HEK293T (cell line): ENCODE measurements around the gene SLC22A16.

ENCODE experiments used
- CTCF ChIA-PET: fragments of 350-600 bp; formaldehyde crosslinking; extraction: SDS; loops from one replicate; lab custom pipeline; 2021; ENCODE audit warnings: antibody characterized with exemption, inconsistent platforms; lab: Yijun Ruan, JAX
- POLR2A ChIA-PET: fragments of 350-600 bp; formaldehyde crosslinking; extraction: SDS; loops from one replicate; lab custom pipeline; 2020; ENCODE audit warnings: antibody characterized with exemption, inconsistent platforms; lab: Yijun Ruan, JAX
- DNase-seq: peaks from one replicate; pipeline ENCODE4 v3.0.0; 2012; ENCODE audit warnings: mixed read lengths; ENCODE audit errors: extremely low spot score
- ARNT ChIP-seq: fragments of 450-650 bp; IDR thresholded peaks from 2 replicates; pipeline ENCODE4 v1.6.1; 2017; ENCODE audit warnings: mild to moderate bottlenecking
- BHLHE40 ChIP-seq: fragments of 450-650 bp; IDR thresholded peaks from 2 replicates; pipeline ENCODE4 v1.6.1; 2016; ENCODE audit warnings: mild to moderate bottlenecking, moderate library complexity, borderline replicate concordance
- CTBP1 ChIP-seq: fragments of 450-650 bp; IDR thresholded peaks from 2 replicates; pipeline ENCODE4 v1.6.1; 2016; ENCODE audit warnings: borderline replicate concordance
- ELF4 ChIP-seq: fragments of 450-650 bp; IDR thresholded peaks from 2 replicates; pipeline ENCODE4 v1.6.1; 2017; ENCODE audit warnings: antibody characterized with exemption
- FOXA1 ChIP-seq: fragments of 450-650 bp; IDR thresholded peaks from 2 replicates; pipeline ENCODE4 v1.6.1; 2016; ENCODE audit warnings: mild to moderate bottlenecking
- FOXK2 ChIP-seq: fragments of 450-650 bp; IDR thresholded peaks from 2 replicates; pipeline ENCODE4 v1.6.1; 2016; ENCODE audit warnings: mild to moderate bottlenecking
- FOXM1 ChIP-seq: fragments of 450-650 bp; IDR thresholded peaks from 2 replicates; pipeline ENCODE4 v1.6.1; 2017; ENCODE audit warnings: mild to moderate bottlenecking, borderline replicate concordance
- HDGF ChIP-seq: fragments of 450-650 bp; IDR thresholded peaks from 2 replicates; pipeline ENCODE4 v1.6.1; 2017; ENCODE audit warnings: antibody characterized with exemption, borderline replicate concordance
- L3MBTL2 ChIP-seq: fragments of 450-650 bp; conservative IDR thresholded peaks from 2 replicates; pipeline ENCODE4 v1.6.1; 2016; ENCODE audit warnings: mild to moderate bottlenecking
- LEF1 ChIP-seq: fragments of 450-650 bp; IDR thresholded peaks from 2 replicates; pipeline ENCODE4 v1.6.1; 2017; ENCODE audit warnings: mild to moderate bottlenecking, borderline replicate concordance
- NFRKB ChIP-seq: fragments of 450-650 bp; IDR thresholded peaks from 2 replicates; pipeline ENCODE4 v1.6.1; 2016; ENCODE audit warnings: mild to moderate bottlenecking, moderate library complexity
- SP1 ChIP-seq: fragments of 450-650 bp; IDR thresholded peaks from 2 replicates; pipeline ENCODE4 v1.6.1; 2017
- SUZ12 ChIP-seq: fragments of 450-650 bp; IDR thresholded peaks from 2 replicates; pipeline ENCODE4 v1.6.1; 2016; ENCODE audit warnings: mild to moderate bottlenecking
- TARDBP ChIP-seq: fragments of 450-650 bp; IDR thresholded peaks from 2 replicates; pipeline ENCODE4 v1.6.1; 2016
- ZNF384 ChIP-seq: fragments of 450-650 bp; IDR thresholded peaks from 2 replicates; pipeline ENCODE4 v1.6.1; 2016
- TF ChIP-seq, protein P1 (sequence below): fragments of 450-650 bp; IDR thresholded peaks from 2 replicates; pipeline ENCODE4 v1.6.1; 2016

The SLC22A16 gene

DNA sequence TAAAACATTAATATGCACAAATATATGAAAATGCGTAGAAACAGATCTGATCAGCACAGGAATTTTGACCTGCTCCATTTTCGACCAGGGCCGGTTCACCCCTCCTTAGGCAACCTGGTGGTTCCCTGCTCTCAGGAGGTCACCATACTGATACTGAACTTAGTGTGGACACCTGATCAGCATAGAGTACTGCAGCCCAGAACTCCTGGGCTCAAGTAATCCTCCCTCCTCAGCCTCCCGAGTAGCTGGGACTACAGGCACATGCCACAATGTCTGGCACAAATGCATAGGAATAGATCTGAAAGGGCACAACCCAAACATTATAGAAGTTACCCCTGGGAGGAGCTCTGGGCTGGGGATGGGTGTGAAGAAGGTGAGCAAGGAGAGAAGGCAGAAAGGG lies 36.4 kb downstream of the SLC22A16 start:
- ChIA-PET POLR2A (no interaction called here), CTCF (no interaction called here)
- no peak for TF ChIP-seq TARDBP
- no peak for TF ChIP-seq NFRKB
- TF ChIP-seq ARNT, result no peak
- no peak for TF ChIP-seq L3MBTL2
- no peak for TF ChIP-seq ZNF384
- TF ChIP-seq SP1, result no peak
- no peak for TF ChIP-seq FOXK2
- TF ChIP-seq BHLHE40, result no peak
- no peak for TF ChIP-seq LEF1
- TF ChIP-seq HDGF, result no peak
- TF ChIP-seq SUZ12, result no peak
- TF ChIP-seq, protein P1, sequence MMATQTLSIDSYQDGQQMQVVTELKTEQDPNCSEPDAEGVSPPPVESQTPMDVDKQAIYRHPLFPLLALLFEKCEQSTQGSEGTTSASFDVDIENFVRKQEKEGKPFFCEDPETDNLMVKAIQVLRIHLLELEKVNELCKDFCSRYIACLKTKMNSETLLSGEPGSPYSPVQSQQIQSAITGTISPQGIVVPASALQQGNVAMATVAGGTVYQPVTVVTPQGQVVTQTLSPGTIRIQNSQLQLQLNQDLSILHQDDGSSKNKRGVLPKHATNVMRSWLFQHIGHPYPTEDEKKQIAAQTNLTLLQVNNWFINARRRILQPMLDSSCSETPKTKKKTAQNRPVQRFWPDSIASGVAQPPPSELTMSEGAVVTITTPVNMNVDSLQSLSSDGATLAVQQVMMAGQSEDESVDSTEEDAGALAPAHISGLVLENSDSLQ, result no peak
- TF ChIP-seq FOXA1, result no peak
- no peak for TF ChIP-seq ELF4
- TF ChIP-seq CTBP1, result no peak
- TF ChIP-seq FOXM1, result no peak
- DNase-seq, result no peak

DNA sequence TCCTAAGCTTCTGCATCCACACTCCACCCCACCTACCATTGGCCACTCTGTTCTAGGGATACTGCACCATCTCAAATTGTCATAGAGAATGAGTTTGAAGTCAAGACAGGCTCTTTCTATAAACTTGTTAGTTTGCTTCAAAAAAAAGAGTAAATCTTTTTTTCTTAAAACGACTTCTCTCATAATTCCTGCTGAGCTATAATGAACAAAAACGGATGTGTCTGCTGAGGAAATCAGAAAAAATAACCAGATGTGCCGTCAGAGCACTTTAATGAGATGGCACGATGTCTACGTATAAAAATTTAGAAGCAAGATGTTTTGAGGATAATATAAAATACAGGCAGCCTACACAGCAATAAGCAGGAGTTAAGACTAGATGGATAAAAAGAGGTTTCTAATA lies 37.1 kb downstream of the SLC22A16 start:
- no peak for DNase-seq
- POLR2A ChIA-PET, result no interaction called here
- CTCF ChIA-PET, result no interaction called here
- TF ChIP-seq L3MBTL2, result no peak
- TF ChIP-seq SP1, result no peak
- TF ChIP-seq NFRKB, result no peak
- TF ChIP-seq, protein P1, result no peak
- no peak for TF ChIP-seq ARNT
- TF ChIP-seq FOXK2, result no peak
- TF ChIP-seq BHLHE40, result no peak
- TF ChIP-seq FOXM1, result no peak
- no peak for TF ChIP-seq LEF1
- TF ChIP-seq SUZ12, result no peak
- TF ChIP-seq HDGF, result no peak
- no peak for TF ChIP-seq ZNF384
- TF ChIP-seq ELF4, result no peak
- no peak for TF ChIP-seq TARDBP

DNA sequence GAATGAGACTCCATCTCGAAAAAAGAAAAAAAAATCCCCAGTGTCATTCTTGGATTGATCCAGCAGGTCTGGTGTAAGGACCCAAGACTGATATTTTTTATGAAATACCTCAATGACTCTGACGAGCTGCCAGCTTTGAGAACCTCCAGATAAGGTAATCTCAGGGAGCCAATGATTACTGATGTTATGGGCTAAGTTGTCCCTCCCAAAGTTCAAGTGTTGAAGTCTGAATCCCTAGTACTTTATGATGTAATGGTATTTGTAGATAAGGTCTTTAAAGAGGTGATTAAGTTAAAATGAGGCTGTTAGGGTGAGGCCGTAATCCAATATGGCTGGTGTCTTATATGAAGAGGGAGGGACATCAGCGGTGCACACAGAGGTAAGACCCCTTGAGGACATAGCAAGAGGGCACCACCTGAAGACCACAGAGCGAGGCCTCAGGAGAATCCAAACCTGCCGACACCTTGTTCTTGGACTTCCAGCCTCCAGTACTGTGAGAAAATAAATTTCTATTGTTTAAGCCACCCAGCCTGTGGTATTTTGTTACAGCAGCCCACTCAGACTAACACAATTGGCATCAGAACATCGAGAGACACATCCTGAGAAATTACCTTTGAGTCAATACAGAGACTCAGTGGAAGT lies 41.3 kb downstream of the SLC22A16 start:
- TF ChIP-seq SUZ12 (no peak), LEF1 (no peak), ELF4 (no peak), BHLHE40 (no peak), CTBP1 (no peak), FOXK2 (no peak), TARDBP (no peak), NFRKB (no peak)
- TF ChIP-seq, protein P1, result no peak
- no peak for DNase-seq
- ChIA-PET POLR2A (no interaction called here), CTCF (no interaction called here)

DNA sequence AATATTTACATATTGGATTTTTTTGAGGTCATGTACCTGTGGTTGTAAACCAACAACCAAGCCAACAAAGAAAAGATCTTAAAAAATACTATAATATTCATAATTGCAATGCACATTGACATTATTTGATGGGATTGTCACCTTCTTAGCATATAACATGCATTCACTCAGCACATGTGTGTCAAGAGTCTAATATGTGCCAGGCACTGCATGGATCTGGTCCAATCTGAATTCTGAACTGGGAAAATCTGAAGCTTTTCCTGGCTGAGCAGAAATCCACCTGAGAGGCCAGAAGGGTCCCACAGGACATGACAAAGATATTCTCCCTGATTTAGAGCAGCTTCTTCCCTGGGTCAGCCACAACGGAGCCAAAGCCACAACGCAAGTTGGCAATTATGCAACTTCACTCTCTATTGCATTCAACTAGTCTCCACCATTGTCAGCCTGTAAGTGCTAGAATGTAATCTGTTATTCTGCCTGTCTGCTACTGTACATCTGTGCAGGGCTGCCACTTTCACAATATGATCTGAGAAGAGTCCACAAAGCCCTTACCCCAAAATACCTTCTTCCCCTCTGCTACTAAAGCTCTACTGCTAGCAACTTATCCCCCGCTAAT lies 44.0 kb downstream of the SLC22A16 start:
- DNase-seq, result no peak
- ChIA-PET POLR2A (no interaction called here), CTCF (no interaction called here)
- TF ChIP-seq FOXK2 (no peak), SUZ12 (no peak), FOXA1 (no peak)

DNA sequence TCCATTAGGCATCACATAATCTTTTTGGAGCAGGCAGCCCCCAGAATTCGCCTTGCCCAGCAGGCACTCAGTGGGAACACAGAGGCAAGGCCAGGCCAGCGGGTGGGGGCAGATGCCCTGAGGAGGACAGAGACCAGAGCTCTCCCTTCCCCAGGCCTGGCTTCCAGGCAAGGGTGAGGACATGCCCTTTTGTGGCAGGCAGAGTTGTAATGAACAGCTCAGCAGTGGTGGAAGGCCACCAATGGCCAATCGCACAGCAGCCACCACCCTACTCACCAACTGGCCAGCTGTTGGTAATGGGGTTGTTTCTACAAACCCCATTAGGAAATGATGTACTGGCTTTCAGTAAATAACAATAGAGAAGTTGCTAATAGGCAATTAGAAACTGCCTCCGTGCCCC lies 45.7 kb downstream of the SLC22A16 start:
- no peak for DNase-seq
- ChIA-PET POLR2A (no interaction called here), CTCF (no interaction called here)
- TF ChIP-seq NFRKB (no peak), ELF4 (no peak), CTBP1 (no peak), LEF1 (no peak), BHLHE40 (no peak), SP1 (no peak), FOXA1 (no peak), ZNF384 (no peak), ARNT (no peak), L3MBTL2 (no peak), FOXK2 (no peak), SUZ12 (no peak), HDGF (no peak), TARDBP (no peak), FOXM1 (no peak)
- TF ChIP-seq, protein P1, result no peak

DNA sequence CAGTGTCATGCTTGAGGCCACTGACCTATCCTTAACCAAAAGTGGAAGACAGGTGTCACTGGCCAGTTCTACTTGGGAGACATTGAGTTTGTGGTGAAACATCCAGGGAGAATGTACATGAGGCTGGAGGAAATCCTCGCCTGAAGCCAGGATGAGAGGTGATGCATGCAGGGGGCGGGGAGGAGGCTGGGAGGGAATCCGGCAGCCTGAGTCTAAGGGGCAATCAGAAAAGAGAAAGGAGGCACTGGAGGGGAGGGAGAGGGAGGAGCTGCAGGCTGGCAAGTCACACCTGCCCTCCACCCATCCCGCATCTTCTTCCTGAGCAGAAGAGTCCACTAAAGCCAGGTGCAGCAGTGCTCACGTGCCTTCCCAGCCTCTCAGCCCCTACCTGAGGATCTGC lies 46.2 kb downstream of the SLC22A16 start:
- POLR2A ChIA-PET, result no interaction called here
- no peak for DNase-seq
- TF ChIP-seq FOXA1 (no peak), ARNT (no peak), SUZ12 (no peak), SP1 (no peak), TARDBP (no peak), ELF4 (no peak), FOXK2 (no peak), FOXM1 (no peak), CTBP1 (no peak), NFRKB (no peak), LEF1 (no peak), BHLHE40 (no peak), ZNF384 (no peak)
- TF ChIP-seq, protein P1, result no peak
- CTCF ChIA-PET, result no interaction called here
